Suprapubic skin (tissue), 4 donors: ENCODE measurements around the gene RAB23. TPM values are rescaled to one million over a fixed set of nuclear protein-coding genes. Genes with fewer than 3 reads are reported as not detected.

Experiments
- DNase-seq, 2 donors: peaks; one replicate each; pipeline ENCODE4 v3.0.0-alpha.2; 2019; ENCODE audit warnings: low spot score in 2 of 2
- H3K27ac ChIP-seq: fragments of 200-600 bp; sonication (generic); one replicate; pipeline ENCODE4 v1.5.1; 2019
- H3K27me3 ChIP-seq: fragments of 200-600 bp; sonication (generic); one replicate; pipeline ENCODE4 v1.5.1; 2019
- H3K36me3 ChIP-seq: fragments of 200-600 bp; sonication (generic); one replicate; pipeline ENCODE4 v1.5.1; 2019
- H3K4me1 ChIP-seq: fragments of 200-600 bp; sonication (generic); one replicate; pipeline ENCODE4 v1.5.1; 2019
- H3K4me3 ChIP-seq: fragments of 200-600 bp; sonication (generic); one replicate; pipeline ENCODE4 v1.5.1; 2019; ENCODE audit warnings: mild to moderate bottlenecking
- H3K9me3 ChIP-seq: fragments of 200-600 bp; sonication (generic); one replicate; pipeline ENCODE4 v1.5.1; 2019
- CTCF ChIP-seq, 2 donors: fragments of 200-600 bp in 1 of 2; fragments of 450-650 bp in 1 of 2; sonication (generic) in 1 of 2; IDR thresholded peaks; one replicate each; pipeline ENCODE4 v1.5.1; 2016 to 2019; ENCODE audit warnings: antibody characterized with exemption in 2 of 2, mild to moderate bottlenecking in 1 of 2, moderate library complexity in 1 of 2
- EP300 ChIP-seq: sonication (generic); formaldehyde crosslinking; IDR thresholded peaks from one replicate; pipeline ENCODE4 v1.6.1; 2017; ENCODE audit warnings: antibody characterized with exemption
- POLR2A ChIP-seq, 2 donors: fragments of 450-650 bp; IDR thresholded peaks; one replicate each; pipeline ENCODE4 v1.6.1; 2017; ENCODE audit warnings: antibody characterized with exemption in 2 of 2, mild to moderate bottlenecking in 2 of 2, moderate library complexity in 2 of 2
- POLR2AphosphoS5 ChIP-seq, 3 donors: sonication (generic); formaldehyde crosslinking; IDR thresholded peaks; one replicate each; pipeline ENCODE4 v1.6.1; 2017; ENCODE audit warnings: antibody characterized with exemption in 3 of 3
- WGBS: methylation state at CpG from one replicate; pipeline ENCODE4 v1.1.5; 2018; 5-methylcytosine and 5-hydroxymethylcytosine counted together
- total RNA-seq, 4 donors: library from RNA; depleted of rRNA; stranded (reverse); fragments of >200 nt; gene quantifications; one replicate each; pipeline ENCODE4 v1.1.0, GENCODE V29; 2016

RAB23 gene
- total RNA-seq, 4 donors from 2014 or later: 4.9 to 8.3 (median 5.9) TPM

GRCh38 chr6:57142178-57142525 is 80.0 kb downstream of the RAB23 start:
- Histone ChIP-seq H3K4me1 (no peaks in the 10 kb centered on the region), H3K36me3 (peaks cover 31% of the 10 kb centered on the region), H3K9me3 (no peaks in the 10 kb centered on the region), H3K4me3 (no peak overlapping the region), H3K27ac (no peak overlapping the region), H3K27me3 (no peaks in the 10 kb centered on the region)
- TF ChIP-seq POLR2AphosphoS5 (IDR thresholded peaks at IDR 0.05) (no peak), CTCF (IDR thresholded peaks at IDR 0.05) (no peak), EP300 (no peak), POLR2A (IDR thresholded peaks at IDR 0.05) (no peak)
- WGBS: 85% methylated on average over 1 of the region's 1 CpG
- DNase-seq: no peak

DNA sequence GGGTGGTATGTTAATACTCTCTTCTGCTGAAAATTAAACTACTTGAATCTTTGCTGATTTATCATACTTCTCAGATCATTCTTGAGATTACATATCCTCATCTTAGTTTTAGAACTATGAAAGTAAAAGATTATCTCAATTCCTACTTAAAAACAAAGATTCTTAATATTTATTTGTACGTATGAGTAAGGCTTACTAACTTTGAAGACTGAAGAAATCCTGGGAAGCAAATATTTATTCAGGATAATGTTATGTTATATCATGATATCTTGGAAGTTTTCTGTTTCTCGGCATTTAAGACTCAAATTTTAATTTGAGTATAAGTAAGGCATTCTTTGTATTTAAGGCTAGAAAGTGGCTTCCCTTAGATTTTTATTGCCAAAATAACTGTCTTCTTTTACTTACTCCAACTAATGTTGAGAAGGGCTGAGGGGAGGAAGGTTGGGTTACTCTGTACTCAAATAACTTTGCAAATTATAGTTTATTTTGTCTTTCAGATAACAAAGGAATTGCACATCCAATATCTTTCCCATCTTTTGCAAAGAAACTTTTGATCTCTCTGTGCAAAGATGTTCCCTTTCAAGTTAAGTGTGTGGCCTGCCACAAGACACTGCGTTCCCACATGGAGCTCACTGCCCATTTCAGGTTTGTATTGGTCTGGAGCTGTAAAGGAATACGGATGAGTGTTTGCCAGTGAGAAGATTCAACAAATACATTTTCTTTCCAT is 80.5 kb downstream of the RAB23 start:
- no peaks in the 10 kb centered on the region for H3K9me3 ChIP-seq
- H3K4me1 ChIP-seq: no peaks in the 10 kb centered on the region
- H3K27me3 ChIP-seq: no peaks in the 10 kb centered on the region
- no peak for DNase-seq
- H3K4me3 ChIP-seq: no peak overlapping the region
- peaks cover 28% of the 10 kb centered on the region for H3K36me3 ChIP-seq
- H3K27ac ChIP-seq: no peak overlapping the region
- 96% methylated on average over 4 of the region's 4 CpGs for WGBS
- TF ChIP-seq POLR2AphosphoS5 (IDR thresholded peaks at IDR 0.05) (no peak), POLR2A (IDR thresholded peaks at IDR 0.05) (no peak), EP300 (no peak), CTCF (IDR thresholded peaks at IDR 0.05) (no peak)

DNA sequence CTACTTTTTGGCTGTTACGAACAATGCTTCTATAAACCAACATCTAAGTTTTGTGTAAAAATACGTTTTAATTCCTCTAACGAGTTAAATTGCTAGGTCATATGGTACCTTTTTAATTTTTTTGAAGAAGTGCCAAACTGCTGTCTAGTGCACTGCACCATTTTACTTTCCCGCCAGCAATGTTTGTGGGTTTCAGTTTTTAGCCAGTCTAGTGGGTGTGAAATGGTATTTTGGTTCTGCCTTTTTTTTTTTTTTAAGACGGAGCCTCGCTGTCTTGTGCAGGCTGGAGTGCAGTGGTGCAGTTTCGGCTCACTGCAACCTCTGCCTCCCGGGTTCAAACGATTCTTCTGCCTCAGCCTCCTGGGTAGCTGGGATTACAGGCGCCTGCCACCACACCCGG is 84.1 kb downstream of the RAB23 start:
- WGBS: 95% methylated on average over 11 of the region's 11 CpGs
- no peak overlapping the region for H3K4me3 ChIP-seq
- no peaks in the 10 kb centered on the region for H3K9me3 ChIP-seq
- no peaks in the 10 kb centered on the region for H3K27me3 ChIP-seq
- H3K36me3 ChIP-seq: peaks cover 33% of the 10 kb centered on the region
- H3K27ac ChIP-seq: no peak overlapping the region
- TF ChIP-seq POLR2AphosphoS5 (IDR thresholded peaks at IDR 0.05) (no peak), EP300 (no peak), CTCF (IDR thresholded peaks at IDR 0.05) (no peak), POLR2A (IDR thresholded peaks at IDR 0.05) (no peak)
- H3K4me1 ChIP-seq: no peaks in the 10 kb centered on the region
- DNase-seq: no peak

DNA sequence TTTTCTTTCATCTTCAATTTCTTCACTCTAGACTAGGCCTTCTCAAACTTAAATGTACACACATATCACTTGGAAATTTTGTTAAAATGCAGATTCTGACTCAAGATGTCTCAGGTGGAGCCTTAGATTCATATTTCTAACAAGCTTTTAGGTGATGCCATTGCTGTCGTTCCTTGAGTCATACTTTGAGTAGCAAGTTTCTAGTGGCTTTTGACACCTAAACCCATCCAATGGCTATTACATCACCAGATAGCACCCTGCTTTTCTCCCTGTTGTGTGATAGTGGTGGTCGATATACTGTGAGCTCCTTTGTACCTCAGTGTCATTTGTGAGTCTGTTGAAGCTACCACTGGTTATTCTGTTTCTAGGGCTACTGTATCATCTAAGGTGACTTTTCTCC is 84.8 kb downstream of the RAB23 start:
- no peaks in the 10 kb centered on the region for H3K27me3 ChIP-seq
- 95% methylated on average over 2 of the region's 2 CpGs for WGBS
- DNase-seq: no peak

More for the DNA sequence above, 84.8 kb downstream of the RAB23 start:
- no peaks in the 10 kb centered on the region for H3K9me3 ChIP-seq
- no peak for TF ChIP-seq CTCF (IDR thresholded peaks at IDR 0.05)
- TF ChIP-seq POLR2AphosphoS5 (IDR thresholded peaks at IDR 0.05): no peak
- TF ChIP-seq POLR2A (IDR thresholded peaks at IDR 0.05): no peak
- no peak for TF ChIP-seq EP300
- peaks cover 28% of the 10 kb centered on the region for H3K36me3 ChIP-seq
- H3K4me3 ChIP-seq: no peak overlapping the region
- no peak overlapping the region for H3K27ac ChIP-seq
- no peaks in the 10 kb centered on the region for H3K4me1 ChIP-seq

Other genes with a start within 250 kb of the RAB23 start
- 1 to 10 TPM; 3.1 to 6.4 (median 4.8) TPM for gene KIAA1586, start 175.6 kb downstream of the RAB23 start, total RNA-seq
- 100 to 1,000 TPM in 1 of 4 donors, 10 to 100 TPM in 3; 34.9 to 102 (median 42.7) TPM for gene ZNF451, start 132.1 kb downstream of the RAB23 start, total RNA-seq
- 1 to 10 TPM in 2 of 4 donors, under 1 TPM in 2; 0.64 to 1.3 (median 1.0) TPM for gene BAG2, start 50.0 kb downstream of the RAB23 start, total RNA-seq
- 10 to 100 TPM in 2 of 4 donors, 1 to 10 TPM in 2; 8.5 to 14.6 (median 11.0) TPM for gene PRIM2, start 95.3 kb upstream of the RAB23 start, total RNA-seq